ENCODE measurements around the gene UBQLN4.

GRCh38 chr1:156089704-156090103, 36.1 kb upstream of the UBQLN4 start:
- no peak for TF ChIP-seq RAD21 (conservative IDR thresholded peaks at IDR 0.05)
- TF ChIP-seq EZH2 (IDR thresholded peaks at IDR 0.05; ENCODE audit: borderline replicate concordance, insufficient read depth, low read length, poor library complexity, severe bottlenecking) = no peak
- TF ChIP-seq, protein P1, sequence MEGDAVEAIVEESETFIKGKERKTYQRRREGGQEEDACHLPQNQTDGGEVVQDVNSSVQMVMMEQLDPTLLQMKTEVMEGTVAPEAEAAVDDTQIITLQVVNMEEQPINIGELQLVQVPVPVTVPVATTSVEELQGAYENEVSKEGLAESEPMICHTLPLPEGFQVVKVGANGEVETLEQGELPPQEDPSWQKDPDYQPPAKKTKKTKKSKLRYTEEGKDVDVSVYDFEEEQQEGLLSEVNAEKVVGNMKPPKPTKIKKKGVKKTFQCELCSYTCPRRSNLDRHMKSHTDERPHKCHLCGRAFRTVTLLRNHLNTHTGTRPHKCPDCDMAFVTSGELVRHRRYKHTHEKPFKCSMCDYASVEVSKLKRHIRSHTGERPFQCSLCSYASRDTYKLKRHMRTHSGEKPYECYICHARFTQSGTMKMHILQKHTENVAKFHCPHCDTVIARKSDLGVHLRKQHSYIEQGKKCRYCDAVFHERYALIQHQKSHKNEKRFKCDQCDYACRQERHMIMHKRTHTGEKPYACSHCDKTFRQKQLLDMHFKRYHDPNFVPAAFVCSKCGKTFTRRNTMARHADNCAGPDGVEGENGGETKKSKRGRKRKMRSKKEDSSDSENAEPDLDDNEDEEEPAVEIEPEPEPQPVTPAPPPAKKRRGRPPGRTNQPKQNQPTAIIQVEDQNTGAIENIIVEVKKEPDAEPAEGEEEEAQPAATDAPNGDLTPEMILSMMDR (IDR thresholded peaks at IDR 0.05; ENCODE audit: poor library complexity, severe bottlenecking) = no peak
- no peak for TF ChIP-seq TAF1 (IDR thresholded peaks at IDR 0.05; ENCODE audit: low read depth)
- no peak for TF ChIP-seq EP300 (conservative IDR thresholded peaks at IDR 0.05; ENCODE audit: poor library complexity, severe bottlenecking)
- no peak for TF ChIP-seq SMC3 (conservative IDR thresholded peaks at IDR 0.05; ENCODE audit: poor library complexity)
- TF ChIP-seq POLR2AphosphoS5 (IDR thresholded peaks at IDR 0.05) = no peak
- no peak for TF ChIP-seq REST (IDR thresholded peaks at IDR 0.05; ENCODE audit: borderline replicate concordance)
- no peak for TF ChIP-seq MXI1 (conservative IDR thresholded peaks at IDR 0.05; ENCODE audit: poor library complexity, severe bottlenecking)

Measured in neural cell (in vitro differentiated cells).